BLaER1 treated with 17β-estradiol and CSF1 and Interleukin-3, amounts not matched to agents 10 nM and 100 nM (cell line): ENCODE data around the gene MGME1.

Source experiments
- H3K27ac ChIP-seq, 11 experiments: shearing (Covaris generic); formaldehyde crosslinking; 2 replicates each; pipeline ENCODE4 v1.8.1; 2022
- H3K27me3 ChIP-seq, 11 experiments: shearing (Covaris generic); formaldehyde crosslinking; 2 replicates each; pipeline ENCODE4 v1.8.1; 2022
- H3K36me3 ChIP-seq, 11 experiments: shearing (Covaris generic); formaldehyde crosslinking; 2 replicates each; pipeline ENCODE4 v1.8.1; 2022
- H3K4me1 ChIP-seq, 10 experiments: shearing (Covaris generic); formaldehyde crosslinking; 2 replicates each; pipeline ENCODE4 v1.8.1; 2022
- H3K4me2 ChIP-seq, 11 experiments: shearing (Covaris generic); formaldehyde crosslinking; 2 replicates each; pipeline ENCODE4 v1.8.1; 2022
- H3K4me3 ChIP-seq, 10 experiments: shearing (Covaris generic); formaldehyde crosslinking; 2 replicates each; pipeline ENCODE4 v1.8.1; 2022
- H3K9ac ChIP-seq, 11 experiments: shearing (Covaris generic); formaldehyde crosslinking; 2 replicates each; pipeline ENCODE4 v1.8.1; 2022
- H3K9me3 ChIP-seq, 11 experiments: shearing (Covaris generic); formaldehyde crosslinking; replicated peaks in 1 of 11; 2 replicates each; pipeline ENCODE4 v1.8.1; 2022
- H4K20me1 ChIP-seq, 11 experiments: shearing (Covaris generic); formaldehyde crosslinking; 2 replicates each; pipeline ENCODE4 v1.8.1; 2022
- Cebpa-rat ChIP-seq, 11 experiments: shearing (Covaris generic); IDR thresholded peaks; 2 replicates each; pipeline ENCODE4 v1.8.1; 2022

MGME1 gene, protein sequence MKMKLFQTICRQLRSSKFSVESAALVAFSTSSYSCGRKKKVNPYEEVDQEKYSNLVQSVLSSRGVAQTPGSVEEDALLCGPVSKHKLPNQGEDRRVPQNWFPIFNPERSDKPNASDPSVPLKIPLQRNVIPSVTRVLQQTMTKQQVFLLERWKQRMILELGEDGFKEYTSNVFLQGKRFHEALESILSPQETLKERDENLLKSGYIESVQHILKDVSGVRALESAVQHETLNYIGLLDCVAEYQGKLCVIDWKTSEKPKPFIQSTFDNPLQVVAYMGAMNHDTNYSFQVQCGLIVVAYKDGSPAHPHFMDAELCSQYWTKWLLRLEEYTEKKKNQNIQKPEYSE

DNA sequence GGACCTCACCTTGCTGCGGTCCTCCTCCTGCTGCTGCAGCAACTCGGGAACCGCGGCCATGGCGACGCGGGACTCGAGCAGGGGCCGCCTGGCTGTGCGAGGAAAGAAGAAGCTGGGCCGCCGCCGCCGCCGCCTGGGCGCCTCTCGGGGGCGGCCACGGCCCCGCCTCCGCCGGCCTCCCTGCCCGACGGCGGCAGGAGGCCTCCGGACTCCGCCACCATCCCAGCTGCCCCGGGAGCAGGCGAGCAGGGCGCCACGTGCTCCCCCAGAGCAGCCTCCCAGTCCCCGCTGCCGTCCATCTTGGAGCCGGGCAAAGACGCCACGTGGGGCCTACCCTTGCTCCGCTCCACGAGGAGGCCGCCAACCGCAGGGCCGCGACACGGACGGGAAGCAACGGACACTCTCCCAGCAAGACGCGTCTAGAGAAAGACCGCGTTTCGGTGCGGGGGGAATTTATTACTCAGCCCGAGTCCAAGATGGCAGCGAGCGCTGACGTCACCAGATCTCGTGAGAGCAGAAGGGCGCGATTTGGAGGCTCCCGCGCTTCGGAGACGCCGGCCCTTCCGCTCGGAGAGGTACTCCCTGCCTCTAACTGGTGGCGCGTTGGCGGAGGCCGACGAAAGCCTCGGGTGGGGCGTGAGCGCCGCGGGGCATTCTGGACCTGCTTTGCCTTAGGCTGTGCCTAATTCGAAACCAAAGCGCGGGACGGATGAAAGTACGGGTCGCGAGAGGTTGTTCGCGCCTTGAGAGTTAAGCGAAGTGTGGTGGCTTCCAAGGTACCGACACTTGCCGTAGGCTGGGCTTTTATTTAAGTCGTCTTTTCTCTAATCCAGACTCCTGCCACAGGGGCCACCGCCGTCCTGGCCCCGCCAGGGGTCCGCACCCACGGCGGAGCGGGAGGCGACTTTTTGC, at the start of gene MGME1, which contains the start of gene SNX5:
Gene MGME1, plus strand, starts transcription at position 653 of the 912 bp plus-strand sequence. CDS start 842 bp downstream, outside the sequence.
Gene SNX5, minus strand, starts transcription at position 429 of the 912 bp plus-strand sequence. Its CDS starts 369 bp downstream, at position 60.
- Histone ChIP-seq H3K9ac (peak within 1 kb of the TSS; percentile 97 to 100 (median 99)), H3K4me2 (peak within 1 kb of the TSS; percentile 97 to 99 (median 98)), H3K4me3 (peak within 1 kb of the TSS; percentile 87 to 99 (median 96)), H4K20me1 (peaks cover 3 to 47% (median 38%) of the 10 kb centered on the region in 11 experiments; a peak in 20 of 22 replicates), H3K27ac (peak within 1 kb of the TSS; percentile 95 to 100 (median 99)), H3K36me3 (peaks cover 0 to 44% (median 28%) of the 10 kb centered on the region in 11 experiments; a peak in 16 of 22 replicates), H3K27me3 (no peaks in the 10 kb centered on the region), H3K9me3 (no peaks in the 10 kb centered on the region), H3K4me1 (peaks cover 43 to 55% (median 49%) of the 10 kb centered on the region in 10 experiments)
- no peak for TF ChIP-seq Cebpa-rat (IDR thresholded peaks at IDR 0.05)

DNA sequence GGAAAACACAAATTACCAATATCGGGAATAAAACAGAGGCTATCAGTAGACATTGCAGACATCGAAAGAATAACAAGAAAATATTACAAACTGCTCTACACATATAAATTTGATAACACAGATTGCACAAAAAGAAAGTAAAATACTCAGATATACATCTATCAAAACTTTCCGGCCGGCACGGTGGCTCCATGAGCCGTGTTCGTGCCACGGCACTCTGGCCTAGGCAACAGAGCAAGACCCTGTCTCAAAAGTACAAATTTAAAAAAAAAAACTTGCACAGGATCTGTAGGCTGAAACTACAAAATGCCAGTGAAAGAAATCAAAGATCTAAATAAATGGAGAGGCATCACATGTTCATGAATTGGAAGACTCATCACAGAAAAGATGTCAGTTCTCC, 49.7 kb upstream of the MGME1 start:
- Histone ChIP-seq H3K36me3 (no peaks in the 10 kb centered on the region), H3K4me2 (no peak overlapping the region), H3K27ac (no peak overlapping the region), H3K9me3 (no peaks in the 10 kb centered on the region), H3K4me1 (peaks cover 23 to 40% (median 33%) of the 10 kb centered on the region in 10 experiments), H3K4me3 (no peak overlapping the region), H3K9ac (no peak overlapping the region), H4K20me1 (no peaks in the 10 kb centered on the region), H3K27me3 (no peaks in the 10 kb centered on the region)
- no peak for TF ChIP-seq Cebpa-rat (IDR thresholded peaks at IDR 0.05)

DNA sequence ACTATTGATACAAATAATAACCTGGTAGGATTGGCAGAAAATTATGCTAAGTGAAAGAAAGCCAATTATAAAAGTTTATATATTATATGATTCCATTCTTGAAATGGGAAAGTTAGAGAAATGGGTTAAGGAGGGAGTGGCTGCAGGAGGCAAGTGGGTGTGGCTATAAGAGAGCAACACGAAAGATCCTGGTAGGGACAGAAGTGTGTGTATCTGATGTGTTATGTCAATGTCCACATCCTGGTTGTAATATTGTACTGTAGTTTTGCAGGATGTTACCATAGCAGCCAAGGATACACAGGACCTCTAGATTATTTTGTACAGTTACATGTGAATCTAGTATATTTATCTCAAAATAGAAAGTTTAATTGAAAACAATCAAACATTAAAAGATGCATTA, 47.0 kb upstream of the MGME1 start:
- Histone ChIP-seq H3K4me1 (peaks cover 10 to 18% (median 11%) of the 10 kb centered on the region in 10 experiments), H3K9ac (no peak overlapping the region), H3K9me3 (no peaks in the 10 kb centered on the region), H3K36me3 (no peaks in the 10 kb centered on the region), H3K4me2 (no peak overlapping the region), H4K20me1 (no peaks in the 10 kb centered on the region), H3K4me3 (no peak overlapping the region), H3K27ac (no peak overlapping the region), H3K27me3 (no peaks in the 10 kb centered on the region)
- TF ChIP-seq Cebpa-rat (IDR thresholded peaks at IDR 0.05), result no peak

DNA sequence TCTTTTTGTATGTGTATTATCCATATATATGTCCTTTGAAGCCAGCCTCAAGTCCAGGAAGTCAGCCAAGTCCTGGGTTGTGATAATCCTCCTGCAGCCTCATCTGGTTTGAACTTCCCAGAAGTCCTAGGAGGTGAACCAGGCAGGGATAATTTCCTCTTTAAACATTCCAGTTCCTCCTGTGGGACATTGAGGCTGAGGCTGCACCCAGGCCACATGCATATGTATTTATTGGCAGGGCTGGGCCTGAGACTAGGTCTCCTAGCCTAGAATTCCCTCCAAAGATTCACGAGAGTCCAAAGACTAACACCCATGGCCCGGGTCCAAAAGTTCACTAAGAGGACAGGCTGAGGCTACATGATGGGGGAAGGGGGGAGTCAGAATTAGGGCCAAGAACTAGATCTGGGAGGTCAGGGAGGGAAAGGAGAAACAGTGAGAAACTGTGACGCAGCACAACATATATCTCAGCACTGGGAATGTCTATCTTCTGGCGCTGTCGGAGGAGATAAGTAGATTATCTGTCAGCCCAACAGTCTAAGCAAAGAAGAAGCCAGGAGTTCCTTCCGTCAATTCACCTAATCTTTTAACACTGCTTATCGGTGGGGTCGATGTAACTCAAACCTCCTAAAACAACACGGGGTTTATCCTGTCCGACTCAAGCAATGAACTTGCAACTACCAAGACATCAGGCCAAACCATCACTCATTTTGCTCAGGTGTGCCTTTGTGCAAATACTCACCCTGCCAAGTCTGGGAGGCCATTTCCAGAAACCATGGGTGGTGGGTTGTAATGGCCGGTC, 43.5 kb upstream of the MGME1 start:
- no peak overlapping the region for H3K27ac ChIP-seq
- no peak for TF ChIP-seq Cebpa-rat (IDR thresholded peaks at IDR 0.05)
- no peaks in the 10 kb centered on the region for H3K9me3 ChIP-seq
- peaks cover 0 to 9% (median 0%) of the 10 kb centered on the region in 11 experiments; a peak in 3 of 22 replicates for H3K27me3 ChIP-seq
- peaks cover 0 to 10% (median 3%) of the 10 kb centered on the region in 11 experiments; a peak in 4 of 22 replicates for H4K20me1 ChIP-seq
- no peak overlapping the region for H3K4me3 ChIP-seq
- no peaks in the 10 kb centered on the region for H3K36me3 ChIP-seq
- peaks cover 11 to 30% (median 22%) of the 10 kb centered on the region in 10 experiments; a peak in 18 of 20 replicates for H3K4me1 ChIP-seq
- H3K9ac ChIP-seq, result no peak overlapping the region
- no peak overlapping the region for H3K4me2 ChIP-seq

DNA sequence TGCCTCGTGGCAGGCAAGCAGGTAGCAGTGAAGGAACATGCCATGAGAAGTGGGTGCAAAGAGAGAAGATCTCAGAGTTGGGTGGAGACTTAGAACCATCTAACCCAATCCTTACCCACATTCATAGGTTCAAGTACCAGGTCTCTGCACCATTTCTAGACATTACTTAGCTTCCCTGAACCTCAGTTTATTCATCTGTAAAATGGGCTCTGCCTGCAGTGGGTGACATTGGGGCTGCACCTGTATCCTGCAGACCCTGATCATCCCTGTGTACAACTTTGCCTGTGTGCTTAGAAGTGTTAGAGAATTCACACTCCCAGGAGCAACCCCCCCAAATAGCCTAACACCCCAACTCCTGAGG, 42.9 kb upstream of the MGME1 start:
- H3K27me3 ChIP-seq, result peaks cover 0 to 9% (median 0%) of the 10 kb centered on the region in 11 experiments; a peak in 3 of 22 replicates
- H3K4me3 ChIP-seq, result no peak overlapping the region
- no peak for TF ChIP-seq Cebpa-rat (IDR thresholded peaks at IDR 0.05)
- H3K4me2 ChIP-seq, result no peak overlapping the region
- no peak overlapping the region for H3K27ac ChIP-seq
- H3K4me1 ChIP-seq, result peaks cover 11 to 30% (median 22%) of the 10 kb centered on the region in 10 experiments; a peak in 18 of 20 replicates
- H3K9me3 ChIP-seq, result no peaks in the 10 kb centered on the region
- H3K36me3 ChIP-seq, result no peaks in the 10 kb centered on the region
- H4K20me1 ChIP-seq, result peaks cover 0 to 10% (median 3%) of the 10 kb centered on the region in 11 experiments; a peak in 4 of 22 replicates
- no peak overlapping the region for H3K9ac ChIP-seq

DNA sequence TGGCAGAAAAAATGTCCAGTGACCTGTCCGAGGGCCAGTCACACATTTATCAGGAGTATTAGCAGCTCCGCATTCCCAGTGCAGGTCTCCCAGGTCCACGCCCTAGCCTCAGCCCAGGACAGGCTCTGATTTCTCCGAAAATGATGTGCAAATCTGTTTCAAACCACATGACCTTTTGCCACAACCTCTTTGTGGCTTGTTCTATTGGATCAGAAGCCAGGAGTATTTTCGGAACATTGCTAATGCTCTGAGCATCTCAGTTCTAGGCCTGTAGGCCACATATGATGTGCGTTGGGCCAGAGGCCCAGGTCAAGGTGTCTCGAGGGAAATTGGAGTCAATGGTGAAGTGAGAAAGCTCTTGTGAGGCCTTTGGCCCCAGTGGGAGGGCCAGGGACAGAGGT, 40.6 kb upstream of the MGME1 start:
- peaks cover 0 to 9% (median 0%) of the 10 kb centered on the region in 11 experiments; a peak in 3 of 22 replicates for H3K27me3 ChIP-seq
- H3K4me1 ChIP-seq, result peaks cover 11 to 40% (median 27%) of the 10 kb centered on the region in 10 experiments; a peak in 18 of 20 replicates
- peak overlapping the region in 10 of 11 experiments; percentile 1 to 97 (median 84); a peak in 18 of 22 replicates for H3K4me2 ChIP-seq
- H3K27ac ChIP-seq, result no peak overlapping the region
- TF ChIP-seq Cebpa-rat (IDR thresholded peaks at IDR 0.05), result no peak
- peak overlapping the region in 2 of 11 experiments; percentile 9 to 35; a peak in 3 of 22 replicates for H3K9ac ChIP-seq
- H3K36me3 ChIP-seq, result no peaks in the 10 kb centered on the region
- no peak overlapping the region for H3K4me3 ChIP-seq
- peaks cover 0 to 13% (median 3%) of the 10 kb centered on the region in 11 experiments; a peak in 5 of 22 replicates for H4K20me1 ChIP-seq
- peaks cover 0 to 16% (median 4%) of the 10 kb centered on the region in 11 experiments; a peak in 10 of 22 replicates for H3K9me3 ChIP-seq

DNA sequence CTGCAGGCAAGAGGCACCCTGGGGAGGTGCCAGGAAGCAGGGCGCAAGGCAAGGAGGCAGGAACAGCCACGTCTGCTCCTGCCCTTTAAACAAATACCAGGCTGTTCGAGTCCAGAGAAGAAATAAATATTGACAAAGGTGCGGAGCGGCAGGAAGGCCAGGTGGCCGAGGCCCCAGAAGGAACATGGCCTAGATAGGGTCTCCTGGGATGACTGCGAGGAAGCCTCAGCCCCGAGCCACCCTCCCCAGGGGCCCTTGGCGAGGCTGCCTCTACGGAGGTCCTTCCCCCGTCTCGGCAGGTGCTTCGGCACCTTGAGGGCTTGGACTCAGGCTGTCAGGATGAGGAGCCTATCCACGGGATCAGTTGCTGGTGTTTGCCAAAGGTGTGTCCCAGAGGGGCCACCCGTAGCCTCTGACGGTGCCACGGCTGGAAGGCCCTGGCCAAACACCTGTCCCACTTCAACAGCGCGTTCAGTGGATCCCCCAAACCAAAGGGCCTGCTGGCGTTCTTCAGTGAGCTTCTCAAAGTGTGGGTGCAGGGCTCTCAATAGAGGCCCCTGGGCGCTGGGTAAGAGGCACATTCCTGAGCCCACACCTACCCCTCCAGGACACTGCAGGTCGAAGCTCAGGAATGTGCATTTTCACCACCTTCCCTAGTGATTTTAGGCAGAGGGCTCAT, 40.0 kb upstream of the MGME1 start:
- Histone ChIP-seq H3K4me3 (no peak overlapping the region), H3K36me3 (no peaks in the 10 kb centered on the region), H3K27ac (no peak overlapping the region), H3K4me2 (peak overlapping the region; percentile 1 to 97 (median 80); a peak in 19 of 22 replicates), H3K27me3 (peaks cover 0 to 9% (median 0%) of the 10 kb centered on the region in 11 experiments; a peak in 3 of 22 replicates), H3K4me1 (peaks cover 11 to 45% (median 33%) of the 10 kb centered on the region in 10 experiments; a peak in 19 of 20 replicates), H3K9me3 (peaks cover 0 to 16% (median 4%) of the 10 kb centered on the region in 11 experiments; a peak in 10 of 22 replicates), H3K9ac (peak overlapping the region in 2 of 11 experiments; percentile 9 to 35; a peak in 3 of 22 replicates), H4K20me1 (peaks cover 0 to 19% (median 3%) of the 10 kb centered on the region in 11 experiments; a peak in 6 of 22 replicates)
- no peak for TF ChIP-seq Cebpa-rat (IDR thresholded peaks at IDR 0.05)
